ENCODE data around the gene EYS. TPM values are rescaled to one million over a fixed set of nuclear protein-coding genes. Genes with fewer than 3 reads are reported as not detected.

EYS gene
- total RNA-seq, 1 donor from 2014 or later, result not detected

- no peak for DNase-seq (ENCODE audit: low spot score)
- Mint-ChIP-seq H3K4me1 (ENCODE audit: unreplicated experiment) (peaks cover 21% of the 10 kb centered on the region), H3K36me3 (ENCODE audit: low read depth, unreplicated experiment) (no peaks in the 10 kb centered on the region), H3K27me3 (ENCODE audit: unreplicated experiment) (no peaks in the 10 kb centered on the region), H3K27ac (ENCODE audit: unreplicated experiment) (peak overlapping the region; percentile 83), H3K4me3 (ENCODE audit: unreplicated experiment) (no peak overlapping the region), H3K9me3 (ENCODE audit: unreplicated experiment) (no peaks in the 10 kb centered on the region)
- no peak for TF ChIP-seq CTCF (IDR thresholded peaks at IDR 0.05; ENCODE audit: unreplicated experiment)
Observed at GRCh38 chr6:63806573-63806913, 1900.5 kb downstream of the EYS start.

GRCh38 chr6:63805808-63806572 is 1901.0 kb downstream of the EYS start:
- DNase-seq (ENCODE audit: low spot score), result no peak
- TF ChIP-seq CTCF (IDR thresholded peaks at IDR 0.05; ENCODE audit: unreplicated experiment), result no peak
- H3K9me3 Mint-ChIP-seq (ENCODE audit: unreplicated experiment), result no peaks in the 10 kb centered on the region
- peaks cover 21% of the 10 kb centered on the region for H3K4me1 Mint-ChIP-seq (ENCODE audit: unreplicated experiment)
- H3K27me3 Mint-ChIP-seq (ENCODE audit: unreplicated experiment), result no peaks in the 10 kb centered on the region
- no peaks in the 10 kb centered on the region for H3K36me3 Mint-ChIP-seq (ENCODE audit: low read depth, unreplicated experiment)
- no peak overlapping the region for H3K4me3 Mint-ChIP-seq (ENCODE audit: unreplicated experiment)
- peak overlapping the region; percentile 80 for H3K27ac Mint-ChIP-seq (ENCODE audit: unreplicated experiment)

GRCh38 chr6:63805345-63805744 is 1901.7 kb downstream of the EYS start:
- no peak for TF ChIP-seq CTCF (IDR thresholded peaks at IDR 0.05; ENCODE audit: unreplicated experiment)
- H3K27me3 Mint-ChIP-seq (ENCODE audit: unreplicated experiment), result no peaks in the 10 kb centered on the region
- peaks cover 21% of the 10 kb centered on the region for H3K4me1 Mint-ChIP-seq (ENCODE audit: unreplicated experiment)
- H3K36me3 Mint-ChIP-seq (ENCODE audit: low read depth, unreplicated experiment), result no peaks in the 10 kb centered on the region
- peak overlapping the region; percentile 80 for H3K27ac Mint-ChIP-seq (ENCODE audit: unreplicated experiment)
- DNase-seq (ENCODE audit: low spot score), result no peak
- no peaks in the 10 kb centered on the region for H3K9me3 Mint-ChIP-seq (ENCODE audit: unreplicated experiment)
- no peak overlapping the region for H3K4me3 Mint-ChIP-seq (ENCODE audit: unreplicated experiment)

GRCh38 chr6:63804381-63804956 is 1902.6 kb downstream of the EYS start:
- no peak for DNase-seq (ENCODE audit: low spot score)
- Mint-ChIP-seq H3K9me3 (ENCODE audit: unreplicated experiment) (no peaks in the 10 kb centered on the region), H3K27ac (ENCODE audit: unreplicated experiment) (peak overlapping the region; percentile 65), H3K27me3 (ENCODE audit: unreplicated experiment) (no peaks in the 10 kb centered on the region), H3K36me3 (ENCODE audit: low read depth, unreplicated experiment) (no peaks in the 10 kb centered on the region), H3K4me1 (ENCODE audit: unreplicated experiment) (peaks cover 21% of the 10 kb centered on the region), H3K4me3 (ENCODE audit: unreplicated experiment) (no peak overlapping the region)
- no peak for TF ChIP-seq CTCF (IDR thresholded peaks at IDR 0.05; ENCODE audit: unreplicated experiment)

- Mint-ChIP-seq H3K4me3 (ENCODE audit: unreplicated experiment) (no peak overlapping the region), H3K27me3 (ENCODE audit: unreplicated experiment) (no peaks in the 10 kb centered on the region), H3K4me1 (ENCODE audit: unreplicated experiment) (peaks cover 21% of the 10 kb centered on the region), H3K36me3 (ENCODE audit: low read depth, unreplicated experiment) (no peaks in the 10 kb centered on the region), H3K27ac (ENCODE audit: unreplicated experiment) (no peak overlapping the region), H3K9me3 (ENCODE audit: unreplicated experiment) (no peaks in the 10 kb centered on the region)
- DNase-seq (ENCODE audit: low spot score), result no peak
- no peak for TF ChIP-seq CTCF (IDR thresholded peaks at IDR 0.05; ENCODE audit: unreplicated experiment)
Observed at GRCh38 chr6:63803371-63803770, 1903.7 kb downstream of the EYS start.

Measured in endothelial cell (in vitro differentiated cells).